ENCODE data around the gene ZNG1A.
"Not testable (repeated sequence)": the region's sequence is repeated elsewhere in the genome, so short reads cannot be mapped to it uniquely, and the experiment has no call there.

ZNG1A gene

GRCh38 chr9:98775-99174 lies 80.1 kb downstream of the ZNG1A start:
- not testable (repeated sequence) for DNase-seq (ENCODE audit: low spot score)

- not testable (repeated sequence) for DNase-seq (ENCODE audit: low spot score)
These were observed 83.9 kb downstream of the ZNG1A start for GRCh38 chr9:94992-95391.

- DNase-seq (ENCODE audit: low spot score) = not testable (repeated sequence)
These were observed 84.5 kb downstream of the ZNG1A start for GRCh38 chr9:94323-94722.

GRCh38 chr9:93909-94308 lies 84.9 kb downstream of the ZNG1A start:
- DNase-seq (ENCODE audit: low spot score) = not testable (repeated sequence)

GRCh38 chr9:90851-91250 lies 88.0 kb downstream of the ZNG1A start:
- not testable (repeated sequence) for DNase-seq (ENCODE audit: low spot score)

- not testable (repeated sequence) for DNase-seq (ENCODE audit: low spot score)
These were observed 90.3 kb downstream of the ZNG1A start for GRCh38 chr9:88396-89037.

- DNase-seq (ENCODE audit: low spot score) = not testable (repeated sequence)
These were observed 91.0 kb downstream of the ZNG1A start for GRCh38 chr9:87860-88259.

- not testable (repeated sequence) for DNase-seq (ENCODE audit: low spot score)
These were observed 91.8 kb downstream of the ZNG1A start for GRCh38 chr9:87105-87504.

- not testable (repeated sequence) for DNase-seq (ENCODE audit: low spot score)
These were observed 92.2 kb downstream of the ZNG1A start for GRCh38 chr9:86697-87096.

- not testable (repeated sequence) for DNase-seq (ENCODE audit: low spot score)
These were observed 95.7 kb downstream of the ZNG1A start for GRCh38 chr9:82932-83689.

- DNase-seq (ENCODE audit: low spot score) = not testable (repeated sequence)
These were observed 100.5 kb downstream of the ZNG1A start for GRCh38 chr9:78333-78732.

- not testable (repeated sequence) for DNase-seq (ENCODE audit: low spot score)
These were observed 102.5 kb downstream of the ZNG1A start for GRCh38 chr9:76389-76788.

GRCh38 chr9:73900-74525 lies 104.8 kb downstream of the ZNG1A start:
- not testable (repeated sequence) for DNase-seq (ENCODE audit: low spot score)

- DNase-seq (ENCODE audit: low spot score) = peak; percentile 20
These were observed 105.6 kb downstream of the ZNG1A start for GRCh38 chr9:73076-73899.
